Mesenchymal stem cell (in vitro differentiated cells and primary cell): ENCODE data around the gene RNF144A.

Source experiments
- DNase-seq: peaks from one replicate; pipeline ENCODE4 v3.0.0-alpha.2; 2013
- H2AFZ ChIP-seq: one replicate; pipeline ENCODE4 v1.6.1; 2013; ENCODE audit warnings: low read depth, mild to moderate bottlenecking, control low read depth, inconsistent platforms, low read length, moderate library complexity
- H2AK5ac ChIP-seq: 2 replicates; pipeline ENCODE4 v1.6.1; 2013; ENCODE audit warnings: low read length, moderate library complexity, mild to moderate bottlenecking, inconsistent platforms; ENCODE audit not compliant: severe bottlenecking
- H2BK120ac ChIP-seq: one replicate; pipeline ENCODE4 v1.6.1; 2013; ENCODE audit warnings: low read depth, mild to moderate bottlenecking, inconsistent platforms, low read length, moderate library complexity
- H2BK12ac ChIP-seq, 2 experiments: one replicate each; pipeline ENCODE4 v1.6.1; 2013; ENCODE audit warnings: inconsistent platforms in 2 of 2, low read length in 2 of 2, mild to moderate bottlenecking in 2 of 2, moderate library complexity in 2 of 2, control low read depth in 1 of 2
- H2BK15ac ChIP-seq: one replicate; pipeline ENCODE4 v1.6.1; 2013; ENCODE audit warnings: mild to moderate bottlenecking, low read depth, inconsistent platforms; ENCODE audit not compliant: poor library complexity, severe bottlenecking
- H2BK5ac ChIP-seq: 2 replicates; pipeline ENCODE4 v1.6.1; 2013; ENCODE audit warnings: low read depth, mild to moderate bottlenecking, low read length, control low read depth, inconsistent platforms; ENCODE audit not compliant: poor library complexity, severe bottlenecking
- H3K14ac ChIP-seq, 2 experiments: one replicate each; pipeline ENCODE4 v1.6.1; 2013; ENCODE audit warnings: inconsistent platforms in 2 of 2, low read length in 2 of 2, control low read depth in 1 of 2, mild to moderate bottlenecking in 1 of 2, moderate library complexity in 1 of 2
- H3K18ac ChIP-seq, 2 experiments: one replicate each; pipeline ENCODE4 v1.6.1; 2013; ENCODE audit warnings: inconsistent platforms in 2 of 2, low read length in 2 of 2, control low read depth in 1 of 2, low read depth in 1 of 2, mild to moderate bottlenecking in 1 of 2
- H3K23ac ChIP-seq, 2 experiments: one replicate each; pipeline ENCODE4 v1.6.1; 2013; ENCODE audit warnings: inconsistent platforms in 2 of 2, low read length in 2 of 2, mild to moderate bottlenecking in 2 of 2, moderate library complexity in 2 of 2, control low read depth in 1 of 2
- H3K27ac ChIP-seq: 2 replicates; pipeline ENCODE4 v1.5.1; 2013; ENCODE audit warnings: mild to moderate bottlenecking, moderate library complexity, low read length, control low read depth, inconsistent platforms; ENCODE audit not compliant: poor library complexity, severe bottlenecking
- H3K27me3 ChIP-seq, 2 experiments: 2 replicates each; pipeline versions ENCODE4 v1.6.1 to v1.7.0; 2013; ENCODE audit warnings: low read length in 2 of 2, mild to moderate bottlenecking in 2 of 2, moderate library complexity in 2 of 2, control low read depth in 1 of 2, inconsistent platforms in 1 of 2; ENCODE audit not compliant: control insufficient read depth in 1 of 2, insufficient read depth in 1 of 2
- H3K36me3 ChIP-seq, 2 experiments: 2 replicates each; pipeline versions ENCODE4 v1.6.1 to v1.7.0; 2013; ENCODE audit warnings: low read length in 2 of 2, control low read depth in 1 of 2, inconsistent platforms in 1 of 2, low read depth in 1 of 2, mild to moderate bottlenecking in 1 of 2; ENCODE audit not compliant: insufficient read depth in 2 of 2, control insufficient read depth in 1 of 2
- H3K4ac ChIP-seq, 2 experiments: one replicate each; pipeline ENCODE4 v1.6.1; 2013; ENCODE audit warnings: inconsistent platforms in 2 of 2, low read length in 2 of 2, mild to moderate bottlenecking in 2 of 2, moderate library complexity in 2 of 2, control low read depth in 1 of 2, low read depth in 1 of 2
- H3K4me1 ChIP-seq: 2 replicates; pipeline ENCODE4 v1.6.1; 2013; ENCODE audit warnings: low read depth, low read length, control low read depth; ENCODE audit not compliant: control insufficient read depth, insufficient read depth
- H3K4me2 ChIP-seq: 2 replicates; pipeline ENCODE4 v1.6.1; 2013; ENCODE audit warnings: low read length, mild to moderate bottlenecking, inconsistent platforms; ENCODE audit not compliant: poor library complexity, severe bottlenecking
- H3K4me3 ChIP-seq, 2 experiments: 2 replicates each; pipeline versions ENCODE4 v1.5.1 to v1.7.0; 2013; ENCODE audit warnings: low read length in 2 of 2, mild to moderate bottlenecking in 2 of 2, control low read depth in 1 of 2, low read depth in 1 of 2; ENCODE audit not compliant: insufficient read depth in 1 of 2
- H3K79me1 ChIP-seq: replicated peaks from 2 replicates; pipeline ENCODE4 v1.6.1; 2013; ENCODE audit warnings: mild to moderate bottlenecking, control low read depth, low read length, inconsistent platforms; ENCODE audit not compliant: poor library complexity, severe bottlenecking
- H3K9ac ChIP-seq: 2 replicates; pipeline ENCODE4 v1.7.0; 2013; ENCODE audit warnings: mild to moderate bottlenecking, low read length, moderate library complexity
- H3K9me3 ChIP-seq: 2 replicates; pipeline ENCODE4 v1.7.0; 2013; ENCODE audit warnings: mild to moderate bottlenecking, low read length; ENCODE audit not compliant: control insufficient read depth
- H4K8ac ChIP-seq: one replicate; pipeline ENCODE4 v1.6.1; 2013; ENCODE audit warnings: inconsistent platforms, mild to moderate bottlenecking, low read length, moderate library complexity
- H4K91ac ChIP-seq: one replicate; pipeline ENCODE4 v1.6.1; 2013; ENCODE audit warnings: mild to moderate bottlenecking, low read length, inconsistent platforms
- WGBS: methylation state at CpG from one replicate; pipeline ENCODE4 v1.1.7; 2013; ENCODE audit warnings: mixed read lengths; 5-methylcytosine and 5-hydroxymethylcytosine counted together

Gene RNF144A

DNA sequence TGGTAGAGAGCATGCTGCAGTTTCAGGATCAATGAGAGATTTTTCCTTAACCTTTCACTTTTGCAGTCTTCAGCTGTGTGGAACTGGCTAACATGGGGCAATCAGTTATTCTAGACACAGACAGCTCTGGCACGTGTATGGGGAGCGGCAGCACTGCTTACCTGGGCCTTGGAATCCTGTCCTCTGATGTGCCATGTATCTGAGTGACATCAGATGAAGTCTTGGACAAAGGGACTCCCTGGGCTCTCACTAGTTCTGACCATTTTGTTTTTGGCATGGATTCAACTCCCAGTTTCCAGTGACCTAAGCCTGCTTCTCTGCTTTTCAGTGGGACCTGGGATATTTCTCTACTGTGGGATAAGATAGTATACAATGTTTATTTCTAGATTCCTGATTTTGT, 54.3 kb downstream of the RNF144A start:
- no peak overlapping the region for H3K18ac ChIP-seq
- no peak overlapping the region for H3K23ac ChIP-seq
- H3K4me2 ChIP-seq: no peak overlapping the region
- DNase-seq: no peak
- H4K91ac ChIP-seq: no peak overlapping the region
- H3K4ac ChIP-seq: no peak overlapping the region
- H2BK12ac ChIP-seq: no peak overlapping the region
- no peak overlapping the region for H2BK15ac ChIP-seq
- H2AK5ac ChIP-seq: no peak overlapping the region
- no peaks in the 10 kb centered on the region for H3K9me3 ChIP-seq
- no peak overlapping the region for H3K14ac ChIP-seq
- 96% methylated on average over 2 of the region's 2 CpGs for WGBS
- no peak overlapping the region for H4K8ac ChIP-seq
- H3K36me3 ChIP-seq: peaks cover 0 to 6% of the 10 kb centered on the region in 2 experiments
- no peak overlapping the region for H2BK5ac ChIP-seq
- H3K27ac ChIP-seq: no peak overlapping the region
- H3K4me1 ChIP-seq: no peaks in the 10 kb centered on the region
- H2AFZ ChIP-seq: no peak overlapping the region
- no peaks in the 10 kb centered on the region for H3K79me1 ChIP-seq
- no peak overlapping the region for H3K9ac ChIP-seq
- H2BK120ac ChIP-seq: no peak overlapping the region
- H3K27me3 ChIP-seq: no peaks in the 10 kb centered on the region
- H3K4me3 ChIP-seq: no peak overlapping the region

DNA sequence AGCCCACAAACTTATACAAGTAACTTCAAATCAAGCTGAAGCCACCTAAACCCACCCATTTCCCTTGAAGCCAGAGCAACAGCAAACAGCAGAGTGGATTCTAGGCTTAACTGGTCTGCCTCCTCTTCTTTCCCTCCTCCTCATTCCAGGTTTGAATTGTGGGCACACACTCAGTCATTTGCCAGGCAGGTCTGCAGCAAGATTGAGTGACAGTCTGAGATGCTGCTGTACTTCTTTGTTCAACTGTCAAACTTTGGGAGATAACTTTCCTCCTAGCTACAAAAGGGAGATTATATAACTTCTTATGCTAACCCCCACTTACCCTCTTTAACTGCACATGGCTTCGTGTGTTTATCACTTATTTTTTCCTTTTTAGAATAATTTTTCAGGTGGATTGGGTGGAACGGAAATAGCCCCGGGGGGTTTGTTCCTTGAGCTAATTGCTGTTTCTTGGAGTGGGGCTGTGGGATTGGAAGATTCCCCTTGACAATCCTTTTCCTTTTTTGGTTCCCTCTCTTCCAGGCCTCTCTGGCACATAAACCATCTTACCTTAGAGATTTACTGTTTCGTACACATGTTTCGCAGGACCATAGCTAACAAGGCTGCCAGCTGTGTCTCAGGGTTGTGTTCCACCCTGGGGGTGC, 55.0 kb downstream of the RNF144A start:
- Histone ChIP-seq H2AK5ac (no peak overlapping the region), H3K4ac (no peak overlapping the region)
- WGBS: over 99% methylated on average over 2 of the region's 5 CpGs

DNA sequence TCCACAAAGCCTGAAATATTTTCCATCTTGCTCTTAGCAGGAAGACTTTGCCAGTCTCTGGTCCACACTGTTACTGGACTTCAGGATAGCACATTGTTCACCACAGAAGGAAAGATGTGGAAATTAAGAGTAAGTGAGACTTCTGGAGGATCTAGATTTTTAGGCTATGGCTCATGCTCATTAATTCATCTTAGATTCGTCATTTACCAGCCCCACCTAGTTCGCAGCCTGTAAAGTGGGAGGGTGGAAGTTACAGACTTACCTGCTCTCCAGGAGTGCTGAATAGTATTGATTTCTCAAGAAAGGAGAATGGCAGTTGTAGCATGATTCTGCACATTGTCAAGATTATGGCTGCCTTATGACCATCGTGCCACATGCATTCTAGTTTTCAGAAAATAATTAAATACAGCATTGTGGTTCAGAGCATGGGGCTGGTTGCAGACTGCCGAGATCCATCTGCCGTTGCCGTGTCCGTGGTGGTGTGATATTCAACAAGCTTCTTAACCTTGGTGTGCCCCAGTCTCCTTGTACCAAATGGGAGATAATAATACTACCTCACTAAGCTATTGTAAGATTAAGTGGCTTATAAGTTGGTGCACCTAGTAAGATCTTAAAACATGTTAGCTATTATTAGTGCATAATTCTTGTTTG, 56.8 kb downstream of the RNF144A start:
- H4K91ac ChIP-seq: no peak overlapping the region
- no peak overlapping the region for H3K14ac ChIP-seq
- no peak overlapping the region for H2AK5ac ChIP-seq
- H2BK15ac ChIP-seq: no peak overlapping the region
- no peaks in the 10 kb centered on the region for H3K27me3 ChIP-seq
- WGBS: 82% methylated on average over 7 of the region's 7 CpGs
- H3K36me3 ChIP-seq: peaks cover 0 to 3% of the 10 kb centered on the region in 2 experiments
- no peak overlapping the region for H2BK120ac ChIP-seq
- H3K9ac ChIP-seq: no peak overlapping the region
- H2BK12ac ChIP-seq: no peak overlapping the region
- H2AFZ ChIP-seq: no peak overlapping the region
- H4K8ac ChIP-seq: no peak overlapping the region
- DNase-seq: no peak
- H3K27ac ChIP-seq: no peak overlapping the region
- H2BK5ac ChIP-seq: no peak overlapping the region
- H3K4me2 ChIP-seq: no peak overlapping the region
- H3K4me1 ChIP-seq: no peaks in the 10 kb centered on the region
- H3K79me1 ChIP-seq: no peaks in the 10 kb centered on the region
- H3K23ac ChIP-seq: no peak overlapping the region
- no peak overlapping the region for H3K18ac ChIP-seq
- H3K9me3 ChIP-seq: no peaks in the 10 kb centered on the region
- H3K4ac ChIP-seq: no peak overlapping the region
- no peak overlapping the region for H3K4me3 ChIP-seq

More for the DNA sequence above, 55.0 kb downstream of the RNF144A start:
- peaks cover 0 to 3% of the 10 kb centered on the region in 2 experiments for H3K36me3 ChIP-seq
- no peak overlapping the region for H3K23ac ChIP-seq
- no peak overlapping the region for H2BK15ac ChIP-seq
- no peak overlapping the region for H2BK12ac ChIP-seq
- H3K79me1 ChIP-seq: no peaks in the 10 kb centered on the region
- no peak overlapping the region for H3K4me3 ChIP-seq
- H4K91ac ChIP-seq: no peak overlapping the region
- no peak overlapping the region for H3K14ac ChIP-seq
- H3K9me3 ChIP-seq: no peaks in the 10 kb centered on the region
- no peak overlapping the region for H3K18ac ChIP-seq
- no peak overlapping the region for H2BK120ac ChIP-seq
- no peak overlapping the region for H3K27ac ChIP-seq
- H3K4me2 ChIP-seq: no peak overlapping the region
- H3K27me3 ChIP-seq: no peaks in the 10 kb centered on the region
- no peaks in the 10 kb centered on the region for H3K4me1 ChIP-seq
- H2AFZ ChIP-seq: no peak overlapping the region
- H2BK5ac ChIP-seq: no peak overlapping the region
- H4K8ac ChIP-seq: no peak overlapping the region
- DNase-seq: no peak
- no peak overlapping the region for H3K9ac ChIP-seq

DNA sequence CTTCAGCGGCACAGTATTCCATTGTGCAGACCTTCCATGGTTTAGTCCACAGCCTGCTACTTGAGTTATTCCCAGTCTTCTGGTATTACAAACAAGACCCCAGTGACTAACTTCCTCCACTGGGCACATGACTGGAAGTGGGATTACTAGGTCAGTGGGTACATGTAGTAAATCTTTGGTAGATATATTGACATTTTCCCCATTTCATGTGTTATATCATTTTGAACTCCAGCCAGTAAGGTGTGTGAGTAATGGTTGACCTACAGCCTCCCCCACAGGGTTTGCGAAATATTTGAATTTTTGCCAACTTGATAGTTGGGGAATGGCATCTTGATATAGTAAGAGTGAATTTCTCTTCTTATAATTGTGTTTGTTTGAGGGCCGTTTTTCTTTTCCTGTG, 58.8 kb downstream of the RNF144A start:
- 83% methylated on average over 2 of the region's 3 CpGs for WGBS
- Histone ChIP-seq H2BK15ac (no peak overlapping the region), H3K27me3 (no peaks in the 10 kb centered on the region), H2AFZ (no peak overlapping the region), H3K9me3 (no peaks in the 10 kb centered on the region), H3K23ac (no peak overlapping the region), H3K14ac (no peak overlapping the region), H3K27ac (no peak overlapping the region), H2BK12ac (no peak overlapping the region), H4K91ac (no peak overlapping the region), H3K18ac (no peak overlapping the region), H3K4ac (no peak overlapping the region), H2BK5ac (no peak overlapping the region), H3K4me3 (no peak overlapping the region), H2BK120ac (no peak overlapping the region), H3K79me1 (no peaks in the 10 kb centered on the region), H4K8ac (no peak overlapping the region), H3K4me1 (no peaks in the 10 kb centered on the region), H3K4me2 (no peak overlapping the region), H3K36me3 (peaks cover 0 to 3% of the 10 kb centered on the region in 2 experiments), H2AK5ac (no peak overlapping the region), H3K9ac (no peak overlapping the region)
- peak; percentile 28 for DNase-seq
